GM19468 (cell line): ENCODE measurements around the gene PCDHGA4.
A peak's percentile ranks its signal among the peaks of the same experiment; 100 is the strongest.
"Not testable (repeated sequence)": the region's sequence is repeated elsewhere in the genome, so short reads cannot be mapped to it uniquely, and the experiment has no call there.

Source experiments
- ATAC-seq: cut with Tn5 transposase; IDR thresholded peaks from one replicate; pipeline ENCODE4 v1.9.1; 2021; ENCODE audit warnings: mild to moderate bottlenecking, moderate library complexity, moderate number of reproducible peaks; ENCODE audit not compliant: unreplicated experiment; ENCODE audit errors: extremely low read depth

Gene PCDHGA4

GRCh38 chr5:141382469-141383294 is 27.9 kb downstream of the PCDHGA4 start, which contains the start of gene PCDHGA7:
PCDHGA7 (plus strand) TSS chr5:141382742; CDS start chr5:141382900, 158 bp downstream.
- no peak for ATAC-seq

GRCh38 chr5:141383345-141383744 is 28.5 kb downstream of the PCDHGA4 start:
- ATAC-seq = no peak

DNA sequence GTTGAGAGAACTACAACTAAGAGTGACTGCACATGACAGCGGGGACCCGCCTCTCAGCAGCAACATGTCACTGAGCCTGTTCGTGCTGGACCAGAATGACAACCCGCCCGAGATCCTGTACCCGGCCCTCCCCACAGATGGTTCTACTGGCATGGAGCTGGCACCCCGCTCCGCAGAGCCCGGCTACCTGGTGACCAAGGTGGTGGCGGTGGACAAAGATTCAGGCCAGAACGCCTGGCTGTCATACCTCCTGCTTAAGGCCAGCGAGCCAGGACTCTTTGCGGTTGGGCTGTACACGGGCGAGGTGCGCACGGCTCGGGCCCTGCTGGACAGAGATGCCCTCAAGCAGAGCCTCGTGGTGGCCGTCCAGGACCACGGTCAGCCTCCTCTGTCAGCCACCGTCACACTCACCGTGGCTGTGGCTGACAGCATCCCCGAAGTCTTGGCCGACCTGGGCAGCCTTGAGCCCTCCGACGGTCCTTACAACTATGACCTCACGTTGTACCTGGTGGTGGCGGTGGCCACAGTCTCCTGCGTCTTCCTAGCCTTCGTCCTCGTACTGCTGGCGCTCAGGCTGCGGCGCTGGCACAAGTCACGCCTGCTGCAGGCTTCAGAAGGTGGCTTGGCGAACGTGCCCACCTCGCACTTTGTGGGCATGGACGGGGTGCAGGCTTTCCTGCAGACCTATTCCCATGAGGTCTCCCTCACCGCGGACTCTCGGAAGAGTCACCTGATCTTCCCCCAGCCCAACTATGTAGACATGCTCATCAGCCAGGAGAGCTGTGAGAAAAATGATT is 29.8 kb downstream of the PCDHGA4 start:
- ATAC-seq = no peak

DNA sequence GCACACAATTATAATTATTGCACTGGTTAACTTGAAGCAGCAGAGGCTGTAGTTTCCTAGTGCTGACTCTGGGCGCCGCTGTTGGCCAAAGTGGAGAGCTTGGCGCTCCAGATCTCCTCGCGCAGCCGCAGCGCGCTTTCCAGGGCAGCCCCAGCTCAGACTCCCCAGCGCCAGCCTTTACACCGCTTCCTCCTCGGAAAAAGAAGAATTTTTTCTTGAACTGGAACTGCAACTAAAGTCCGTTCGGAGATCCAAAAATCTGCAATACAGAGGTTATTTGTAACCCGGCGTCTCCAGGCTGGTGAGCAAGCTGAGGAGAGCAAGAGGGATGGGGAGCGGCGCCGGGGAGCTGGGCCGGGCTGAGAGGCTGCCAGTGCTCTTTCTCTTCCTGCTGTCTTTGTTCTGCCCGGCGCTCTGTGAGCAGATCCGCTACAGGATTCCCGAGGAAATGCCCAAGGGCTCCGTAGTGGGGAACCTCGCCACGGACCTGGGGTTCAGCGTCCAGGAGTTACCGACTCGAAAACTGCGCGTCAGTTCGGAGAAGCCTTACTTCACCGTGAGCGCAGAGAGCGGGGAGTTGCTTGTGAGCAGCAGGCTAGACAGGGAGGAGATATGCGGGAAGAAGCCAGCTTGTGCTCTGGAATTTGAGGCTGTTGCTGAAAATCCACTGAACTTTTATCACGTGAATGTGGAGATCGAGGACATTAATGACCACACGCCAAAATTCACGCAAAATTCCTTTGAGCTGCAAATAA is 32.9 kb downstream of the PCDHGA4 start, which contains the start of gene PCDHGB4:
PCDHGB4 (plus strand) TSS at position 142 of the 755 bp plus-strand sequence; CDS start at position 329, 187 bp downstream.
- peak; percentile 76 for ATAC-seq

GRCh38 chr5:141388661-141389060 is 33.8 kb downstream of the PCDHGA4 start:
- ATAC-seq = no peak

DNA sequence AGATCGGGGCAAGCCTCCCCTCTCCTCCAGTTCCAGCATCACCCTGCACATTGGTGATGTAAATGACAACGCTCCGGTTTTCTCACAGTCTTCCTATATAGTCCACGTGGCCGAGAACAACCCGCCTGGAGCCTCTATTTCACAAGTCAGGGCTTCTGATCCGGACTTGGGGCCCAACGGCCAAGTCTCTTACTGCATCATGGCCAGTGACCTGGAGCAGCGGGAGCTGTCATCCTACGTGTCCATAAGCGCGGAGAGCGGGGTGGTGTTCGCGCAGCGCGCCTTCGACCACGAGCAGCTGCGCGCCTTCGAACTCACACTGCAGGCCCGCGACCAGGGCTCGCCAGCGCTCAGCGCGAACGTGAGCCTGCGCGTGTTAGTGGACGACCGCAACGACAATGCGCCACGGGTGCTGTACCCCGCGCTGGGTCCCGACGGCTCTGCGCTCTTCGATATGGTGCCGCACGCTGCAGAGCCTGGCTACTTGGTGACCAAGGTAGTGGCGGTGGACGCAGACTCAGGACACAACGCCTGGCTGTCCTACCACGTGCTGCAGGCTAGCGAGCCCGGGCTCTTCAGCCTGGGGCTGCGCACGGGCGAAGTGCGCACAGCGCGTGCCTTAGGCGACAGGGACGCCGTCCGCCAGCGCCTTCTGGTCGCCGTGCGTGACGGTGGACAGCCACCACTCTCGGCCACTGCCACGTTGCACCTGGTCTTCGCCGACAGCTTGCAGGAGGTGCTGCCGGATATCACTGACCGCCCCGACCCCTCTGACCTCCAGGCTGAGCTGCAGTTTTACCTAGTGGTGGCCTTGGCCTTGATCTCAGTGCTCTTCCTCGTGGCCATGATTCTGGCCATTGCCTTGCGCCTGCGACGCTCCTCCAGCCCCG is 34.6 kb downstream of the PCDHGA4 start:
- ATAC-seq = no peak

DNA sequence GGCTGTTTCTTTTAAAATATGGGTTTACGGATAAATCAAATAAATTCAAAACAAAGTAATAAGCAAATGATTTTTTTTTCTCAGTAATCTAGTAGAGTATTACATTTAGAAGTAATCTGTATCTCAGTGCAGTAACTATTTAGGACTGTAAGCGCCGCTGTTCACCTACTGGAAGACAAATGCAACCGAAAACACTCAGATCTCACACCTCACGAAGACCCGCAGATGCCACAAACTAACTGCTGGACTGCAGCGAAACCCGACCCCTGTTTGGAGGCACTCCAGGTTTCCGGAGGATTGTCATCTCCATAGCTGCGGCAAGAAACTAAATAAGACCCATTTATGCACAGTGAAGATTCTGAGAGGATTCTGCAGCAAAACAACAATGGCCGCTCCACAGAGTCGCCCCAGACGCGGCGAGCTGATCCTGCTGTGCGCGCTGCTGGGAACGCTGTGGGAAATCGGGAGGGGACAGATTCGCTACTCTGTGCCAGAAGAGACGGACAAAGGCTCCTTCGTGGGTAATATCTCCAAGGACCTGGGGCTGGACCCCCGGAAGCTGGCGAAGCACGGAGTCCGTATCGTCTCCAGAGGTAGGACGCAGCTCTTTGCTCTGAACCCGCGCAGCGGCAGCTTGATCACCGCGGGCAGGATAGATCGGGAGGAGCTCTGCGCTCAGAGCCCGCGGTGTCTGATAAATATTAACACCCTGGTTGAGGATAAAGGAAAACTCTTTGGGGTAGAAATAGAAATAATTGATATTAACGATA is 37.8 kb downstream of the PCDHGA4 start, which contains the start of gene PCDHGA8:
PCDHGA8 (plus strand) TSS at position 205 of the 770 bp plus-strand sequence; CDS start at position 386, 181 bp downstream.
- ATAC-seq = no peak

DNA sequence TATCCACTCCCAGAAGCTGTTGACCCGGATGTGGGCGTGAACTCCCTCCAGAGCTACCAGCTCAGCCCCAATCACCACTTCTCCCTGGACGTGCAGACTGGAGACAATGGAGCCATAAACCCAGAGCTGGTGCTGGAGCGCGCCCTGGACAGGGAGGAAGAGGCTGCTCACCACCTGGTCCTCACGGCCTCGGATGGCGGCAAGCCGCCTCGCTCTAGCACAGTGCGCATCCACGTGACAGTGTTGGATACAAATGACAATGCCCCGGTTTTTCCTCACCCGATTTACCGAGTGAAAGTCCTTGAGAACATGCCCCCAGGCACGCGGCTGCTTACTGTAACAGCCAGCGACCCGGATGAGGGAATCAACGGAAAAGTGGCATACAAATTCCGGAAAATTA is 38.4 kb downstream of the PCDHGA4 start:
- no peak for ATAC-seq

DNA sequence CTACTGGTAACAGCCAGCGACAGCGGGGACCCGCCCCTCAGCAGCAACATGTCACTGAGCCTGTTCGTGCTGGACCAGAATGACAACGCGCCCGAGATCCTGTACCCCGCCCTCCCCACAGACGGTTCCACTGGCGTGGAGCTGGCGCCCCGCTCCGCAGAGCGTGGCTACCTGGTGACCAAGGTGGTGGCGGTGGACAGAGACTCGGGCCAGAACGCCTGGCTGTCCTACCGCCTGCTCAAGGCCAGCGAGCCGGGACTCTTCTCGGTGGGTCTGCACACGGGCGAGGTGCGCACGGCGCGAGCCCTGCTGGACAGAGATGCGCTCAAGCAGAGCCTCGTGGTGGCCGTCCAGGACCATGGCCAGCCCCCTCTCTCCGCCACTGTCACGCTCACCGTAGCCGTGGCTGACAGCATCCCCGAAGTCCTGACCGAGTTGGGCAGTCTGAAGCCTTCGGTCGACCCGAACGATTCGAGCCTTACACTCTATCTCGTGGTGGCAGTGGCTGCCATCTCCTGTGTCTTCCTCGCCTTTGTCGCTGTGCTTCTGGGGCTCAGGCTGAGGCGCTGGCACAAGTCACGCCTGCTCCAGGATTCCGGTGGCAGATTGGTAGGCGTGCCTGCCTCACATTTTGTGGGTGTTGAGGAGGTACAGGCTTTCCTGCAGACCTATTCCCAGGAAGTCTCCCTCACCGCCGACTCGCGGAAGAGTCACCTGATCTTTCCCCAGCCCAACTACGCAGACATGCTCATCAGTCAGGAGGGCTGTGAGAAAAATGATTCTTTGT is 39.8 kb downstream of the PCDHGA4 start:
- not testable (repeated sequence) for ATAC-seq

DNA sequence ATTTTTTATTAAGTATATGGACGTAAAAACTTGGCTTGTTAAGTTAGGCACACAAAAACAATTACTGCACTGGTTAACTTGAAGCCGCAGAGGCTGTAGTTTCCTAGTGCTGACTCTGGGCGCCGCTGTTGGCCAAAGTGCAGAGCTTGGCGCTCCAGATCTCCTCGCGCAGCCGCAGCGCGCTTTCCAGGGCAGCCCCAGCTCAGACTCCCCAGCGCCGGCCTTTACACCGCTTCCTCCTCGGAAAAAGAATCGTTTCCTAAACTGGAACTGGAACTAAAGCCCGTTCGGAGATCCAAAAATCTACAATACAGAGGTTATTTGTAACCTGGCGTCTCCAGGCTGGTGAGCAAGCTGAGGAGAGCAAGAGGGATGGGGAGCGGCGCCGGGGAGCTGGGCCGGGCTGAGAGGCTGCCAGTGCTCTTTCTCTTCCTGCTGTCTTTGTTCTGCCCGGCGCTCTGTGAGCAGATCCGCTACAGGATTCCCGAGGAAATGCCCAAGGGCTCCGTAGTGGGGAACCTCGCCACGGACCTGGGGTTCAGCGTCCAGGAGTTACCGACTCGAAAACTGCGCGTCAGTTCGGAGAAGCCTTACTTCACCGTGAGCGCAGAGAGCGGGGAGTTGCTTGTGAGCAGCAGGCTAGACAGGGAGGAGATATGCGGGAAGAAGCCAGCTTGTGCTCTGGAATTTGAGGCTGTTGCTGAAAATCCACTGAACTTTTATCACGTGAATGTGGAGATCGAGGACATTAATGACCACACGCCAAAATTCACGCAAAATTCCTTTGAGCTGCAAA is 43.1 kb downstream of the PCDHGA4 start, which contains the start of gene PCDHGB5:
PCDHGB5 (plus strand) TSS at position 192 of the 796 bp plus-strand sequence; CDS start at position 373, 181 bp downstream.
- ATAC-seq = peak; percentile 70

- ATAC-seq = no peak
These were observed 43.8 kb downstream of the PCDHGA4 start for GRCh38 chr5:141398608-141399007.

GRCh38 chr5:141399555-141400258 is 44.9 kb downstream of the PCDHGA4 start:
- no peak for ATAC-seq

GRCh38 chr5:141402553-141403243 is 47.9 kb downstream of the PCDHGA4 start, which contains the start of gene PCDHGA9:
PCDHGA9 (plus strand) TSS chr5:141402778; CDS start chr5:141402953, 175 bp downstream.
- ATAC-seq = no peak

DNA sequence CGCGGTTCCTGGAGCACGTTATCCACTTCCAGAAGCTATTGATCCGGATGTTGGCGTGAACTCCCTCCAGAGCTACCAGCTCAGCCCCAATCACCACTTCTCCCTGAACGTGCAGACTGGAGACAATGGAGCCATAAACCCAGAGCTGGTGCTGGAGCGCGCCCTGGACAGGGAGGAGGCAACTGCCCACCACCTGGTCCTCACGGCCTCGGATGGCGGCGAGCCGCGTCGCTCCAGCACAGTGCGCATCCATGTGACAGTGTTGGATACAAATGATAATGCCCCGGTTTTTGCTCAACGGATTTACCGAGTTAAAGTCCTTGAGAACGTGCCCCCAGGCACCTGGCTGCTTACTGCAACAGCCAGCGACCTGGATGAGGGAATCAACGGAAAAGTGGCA is 48.6 kb downstream of the PCDHGA4 start:
- no peak for ATAC-seq
